Keratinocyte (primary cell): ENCODE data around the gene MYO1D.

Source experiments
- CTCF ChIP-seq, 3 experiments: IDR thresholded peaks in 1 of 3; conservative IDR thresholded peaks in 1 of 3; optimal IDR thresholded peaks in 1 of 3; 2 replicates in 2 of 3; 3 replicates in 1 of 3; pipeline versions ENCODE3 to v1.5.1; 2011; ENCODE audit warnings: low read length in 3 of 3, mild to moderate bottlenecking in 3 of 3, moderate library complexity in 2 of 3, control low read depth in 1 of 3, inconsistent platforms in 1 of 3; ENCODE audit not compliant: insufficient read depth in 2 of 3; ENCODE audit errors: extremely low read depth in 1 of 3
- EZH2 ChIP-seq: IDR thresholded peaks from one replicate; pipeline ENCODE4 v1.6.1; 2012; ENCODE audit warnings: inconsistent platforms, mild to moderate bottlenecking, low read length, moderate library complexity

- TF ChIP-seq EZH2 = no peak
- TF ChIP-seq CTCF (optimal IDR thresholded peaks at IDR 0.05 in 1 of 3, IDR thresholded peaks at IDR 0.05 in 1 of 3, conservative IDR thresholded peaks at IDR 0.05 in 1 of 3; ENCODE audit: extremely low read depth in 1 of 3, insufficient read depth in 2 of 3, low read length in 3 of 3) = no peak
These were observed 21.3 kb downstream of the MYO1D start for GRCh38 chr17:32855620-32856019.
